Measurements from ENCODE around the gene INHBE.

DNA sequence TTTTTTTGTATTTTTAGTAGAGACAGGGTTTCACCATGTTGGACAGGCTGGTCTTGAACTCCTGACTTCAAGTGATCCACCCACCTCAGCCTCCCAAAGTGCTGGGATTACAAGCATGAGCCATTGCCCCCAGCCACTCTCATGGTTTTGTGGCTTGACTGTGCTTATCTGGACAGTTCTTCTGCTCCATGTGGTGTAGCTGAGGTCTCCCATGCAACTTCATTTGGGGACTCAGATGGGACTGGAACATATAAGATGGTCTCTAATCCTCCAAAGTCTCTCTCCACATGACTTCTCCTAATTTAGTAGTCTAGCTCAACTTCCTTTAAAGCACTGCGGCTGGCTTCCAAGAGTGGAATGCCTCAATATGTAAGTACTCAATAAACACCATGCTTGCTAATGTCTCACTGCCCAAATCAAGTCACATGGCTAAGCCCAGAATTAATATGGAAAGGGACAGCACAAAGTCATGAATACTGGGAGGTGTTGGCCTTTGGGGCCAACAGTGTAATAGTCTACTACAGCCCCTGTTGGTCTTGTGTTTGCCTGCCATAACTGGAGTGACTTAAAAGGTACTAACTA, 13.2 kb upstream of the INHBE start:
- TF ChIP-seq POLR2A (IDR thresholded peaks at IDR 0.05) (no peak), EP300 (IDR thresholded peaks at IDR 0.05) (no peak)
- TF ChIP-seq, protein P1, sequence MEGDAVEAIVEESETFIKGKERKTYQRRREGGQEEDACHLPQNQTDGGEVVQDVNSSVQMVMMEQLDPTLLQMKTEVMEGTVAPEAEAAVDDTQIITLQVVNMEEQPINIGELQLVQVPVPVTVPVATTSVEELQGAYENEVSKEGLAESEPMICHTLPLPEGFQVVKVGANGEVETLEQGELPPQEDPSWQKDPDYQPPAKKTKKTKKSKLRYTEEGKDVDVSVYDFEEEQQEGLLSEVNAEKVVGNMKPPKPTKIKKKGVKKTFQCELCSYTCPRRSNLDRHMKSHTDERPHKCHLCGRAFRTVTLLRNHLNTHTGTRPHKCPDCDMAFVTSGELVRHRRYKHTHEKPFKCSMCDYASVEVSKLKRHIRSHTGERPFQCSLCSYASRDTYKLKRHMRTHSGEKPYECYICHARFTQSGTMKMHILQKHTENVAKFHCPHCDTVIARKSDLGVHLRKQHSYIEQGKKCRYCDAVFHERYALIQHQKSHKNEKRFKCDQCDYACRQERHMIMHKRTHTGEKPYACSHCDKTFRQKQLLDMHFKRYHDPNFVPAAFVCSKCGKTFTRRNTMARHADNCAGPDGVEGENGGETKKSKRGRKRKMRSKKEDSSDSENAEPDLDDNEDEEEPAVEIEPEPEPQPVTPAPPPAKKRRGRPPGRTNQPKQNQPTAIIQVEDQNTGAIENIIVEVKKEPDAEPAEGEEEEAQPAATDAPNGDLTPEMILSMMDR (IDR thresholded peaks at IDR 0.05): no peak

Measured in ovary (tissue), 3 donors.